Lower leg skin (tissue), 3 donors: ENCODE measurements around the gene CD34.

Source experiments
- POLR2A ChIP-seq, 2 donors: fragments of 450-650 bp; IDR thresholded peaks; one replicate each; pipeline ENCODE4 v1.6.1; 2016 to 2017; ENCODE audit warnings: antibody characterized with exemption in 2 of 2, mild to moderate bottlenecking in 1 of 2, moderate library complexity in 1 of 2
- TF ChIP-seq, protein P1 (sequence below), 3 donors: fragments of 450-650 bp; IDR thresholded peaks; one replicate each; pipeline ENCODE4 v1.5.1; 2016; ENCODE audit warnings: antibody characterized with exemption in 3 of 3, mild to moderate bottlenecking in 3 of 3, moderate library complexity in 2 of 3

DNA sequence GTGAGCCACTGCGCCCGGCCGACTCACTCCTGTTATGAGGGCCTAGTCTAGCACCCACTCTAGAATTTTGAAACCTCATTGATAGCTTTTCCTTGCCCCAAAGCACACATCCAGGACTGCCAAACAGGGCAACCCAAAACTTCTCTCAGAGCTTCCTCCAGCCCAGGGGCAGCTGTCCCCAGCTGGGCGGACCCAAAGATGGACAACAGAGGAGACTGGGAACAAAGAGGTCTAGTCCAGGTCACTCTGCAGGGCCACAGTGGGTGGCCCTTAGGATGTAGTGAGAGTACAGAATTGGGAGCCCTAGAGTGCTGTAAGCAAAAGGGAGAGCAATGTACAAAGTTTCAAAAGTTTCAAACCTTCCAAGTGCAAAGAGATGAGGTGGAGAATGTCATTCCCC is 1.2 kb downstream of the CD34 start:
- TF ChIP-seq, protein P1, sequence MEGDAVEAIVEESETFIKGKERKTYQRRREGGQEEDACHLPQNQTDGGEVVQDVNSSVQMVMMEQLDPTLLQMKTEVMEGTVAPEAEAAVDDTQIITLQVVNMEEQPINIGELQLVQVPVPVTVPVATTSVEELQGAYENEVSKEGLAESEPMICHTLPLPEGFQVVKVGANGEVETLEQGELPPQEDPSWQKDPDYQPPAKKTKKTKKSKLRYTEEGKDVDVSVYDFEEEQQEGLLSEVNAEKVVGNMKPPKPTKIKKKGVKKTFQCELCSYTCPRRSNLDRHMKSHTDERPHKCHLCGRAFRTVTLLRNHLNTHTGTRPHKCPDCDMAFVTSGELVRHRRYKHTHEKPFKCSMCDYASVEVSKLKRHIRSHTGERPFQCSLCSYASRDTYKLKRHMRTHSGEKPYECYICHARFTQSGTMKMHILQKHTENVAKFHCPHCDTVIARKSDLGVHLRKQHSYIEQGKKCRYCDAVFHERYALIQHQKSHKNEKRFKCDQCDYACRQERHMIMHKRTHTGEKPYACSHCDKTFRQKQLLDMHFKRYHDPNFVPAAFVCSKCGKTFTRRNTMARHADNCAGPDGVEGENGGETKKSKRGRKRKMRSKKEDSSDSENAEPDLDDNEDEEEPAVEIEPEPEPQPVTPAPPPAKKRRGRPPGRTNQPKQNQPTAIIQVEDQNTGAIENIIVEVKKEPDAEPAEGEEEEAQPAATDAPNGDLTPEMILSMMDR (IDR thresholded peaks at IDR 0.05) = no peak
- TF ChIP-seq POLR2A (IDR thresholded peaks at IDR 0.05) = no peak
